H1 (cell line): ENCODE measurements around the gene SPRR2F. TPM values are rescaled to one million over a fixed set of nuclear protein-coding genes. Genes with fewer than 3 reads are reported as not detected.

ENCODE experiments used
- CTCF ChIA-PET: fragments of 300-600 bp; sonication (Branson Sonifier 250); formaldehyde crosslinking; loops from one replicate; lab custom pipeline; 2021; ENCODE audit not compliant: partially characterized antibody; lab: Charles Lee
- POLR2A ChIA-PET: fragments of 300-600 bp; sonication (Branson Sonifier 250); formaldehyde crosslinking; loops from one replicate; lab custom pipeline; 2021; ENCODE audit warnings: inconsistent platforms; ENCODE audit not compliant: partially characterized antibody; lab: Charles Lee
- DNase-seq, 2 experiments: peaks; one replicate each; pipeline versions ENCODE4 v3.0.0 to v3.0.0-alpha.2; 2010 to 2022; ENCODE audit warnings: low spot score in 2 of 2, low read depth in 1 of 2, mixed read lengths in 1 of 2
- FAIRE-seq: peaks from 2 replicates; lab custom pipeline; 2011; peaks lifted over from hg19 to GRCh38; lab: Jason Lieb, UNC
- H2AFZ ChIP-seq: 2 replicates; pipeline ENCODE4 v1.8.1; 2012; ENCODE audit warnings: low read length, inconsistent platforms
- H2AK5ac ChIP-seq: 2 replicates; pipeline ENCODE4 v1.6.1; 2013; ENCODE audit warnings: low read depth, low read length
- H2BK120ac ChIP-seq: replicated peaks from 2 replicates; pipeline ENCODE3; 2013; ENCODE audit warnings: low read depth, low read length, inconsistent platforms
- H2BK12ac ChIP-seq: 2 replicates; pipeline ENCODE4 v1.6.1; 2013; ENCODE audit warnings: low read depth, low read length
- H2BK15ac ChIP-seq: 2 replicates; pipeline ENCODE4 v1.6.1; 2013; ENCODE audit warnings: low read length
- H2BK20ac ChIP-seq: 2 replicates; pipeline ENCODE4 v1.6.1; 2013; ENCODE audit warnings: low read length
- H2BK5ac ChIP-seq: 2 replicates; pipeline ENCODE4 v1.6.1; 2013; ENCODE audit warnings: low read depth, low read length
- H3K14ac ChIP-seq: 2 replicates; pipeline ENCODE4 v1.6.1; 2013; ENCODE audit warnings: inconsistent platforms; ENCODE audit not compliant: insufficient read length
- H3K18ac ChIP-seq: 2 replicates; pipeline ENCODE4 v1.6.1; 2013; ENCODE audit warnings: low read length; ENCODE audit errors: extremely low read depth
- H3K23ac ChIP-seq: 2 replicates; pipeline ENCODE4 v1.6.1; 2013; ENCODE audit warnings: inconsistent platforms; ENCODE audit not compliant: insufficient read length
- H3K23me2 ChIP-seq: 2 replicates; pipeline ENCODE4 v1.6.1; 2013; ENCODE audit warnings: low read depth, low read length
- H3K27ac ChIP-seq: 2 replicates; pipeline ENCODE4 v1.6.1; 2011; ENCODE audit warnings: low read depth, low read length, inconsistent platforms
- H3K27me3 ChIP-seq, 4 experiments: replicated peaks in 1 of 4; 1 replicate in 1 of 4; 2 replicates in 3 of 4; pipeline versions ENCODE4 v1.6.1 to v1.8.1; 2011 to 2013; ENCODE audit warnings: low read length in 3 of 4, mild to moderate bottlenecking in 3 of 4, inconsistent platforms in 2 of 4, mixed read lengths in 2 of 4, moderate library complexity in 1 of 4; ENCODE audit not compliant: control insufficient read depth in 3 of 4, insufficient read depth in 3 of 4; ENCODE audit errors: extremely low read depth in 1 of 4
- H3K36me3 ChIP-seq, 4 experiments: 2 replicates each; pipeline versions ENCODE4 v1.6.1 to v1.8.1; 2011 to 2013; ENCODE audit warnings: mild to moderate bottlenecking in 4 of 4, low read length in 3 of 4, moderate library complexity in 2 of 4, control low read depth in 1 of 4, inconsistent platforms in 1 of 4; ENCODE audit not compliant: insufficient read depth in 4 of 4, control insufficient read depth in 2 of 4
- H3K4ac ChIP-seq: replicated peaks from 2 replicates; pipeline ENCODE3; 2013; ENCODE audit warnings: low read length, low read depth, mixed read lengths, inconsistent platforms; ENCODE audit not compliant: insufficient read length
- H3K4me1 ChIP-seq, 4 experiments: replicated peaks in 1 of 4; 1 replicate in 1 of 4; 2 replicates in 3 of 4; pipeline versions ENCODE4 v1.6.1 to v1.8.1; 2011 to 2013; ENCODE audit warnings: low read length in 3 of 4, inconsistent platforms in 2 of 4, mixed read lengths in 1 of 4; ENCODE audit not compliant: insufficient read depth in 4 of 4, control insufficient read depth in 3 of 4
- H3K4me2 ChIP-seq, 2 experiments: 2 replicates each; pipeline versions ENCODE4 v1.6.1 to v1.8.1; 2011 to 2013; ENCODE audit warnings: low read depth in 2 of 2, low read length in 2 of 2, control low read depth in 1 of 2, inconsistent platforms in 1 of 2, mild to moderate bottlenecking in 1 of 2; ENCODE audit not compliant: insufficient read depth in 1 of 2
- H3K4me3 ChIP-seq, 4 experiments: fragments of 200-600, 300-600 bp in 1 of 4; sonication (generic), shearing (Covaris generic), sonication (Bioruptor Twin) in 1 of 4; 2 replicates each; pipeline versions ENCODE4 v1.5.1 to v1.8.1; 2011 to 2016; ENCODE audit warnings: low read length in 4 of 4, low read depth in 3 of 4, control low read depth in 2 of 4, inconsistent platforms in 2 of 4, mild to moderate bottlenecking in 2 of 4, mixed read lengths in 1 of 4, moderate library complexity in 1 of 4; ENCODE audit not compliant: insufficient read depth in 2 of 4; ENCODE audit errors: extremely low read depth in 1 of 4
- H3K56ac ChIP-seq: replicated peaks from 2 replicates; pipeline ENCODE3; 2013; ENCODE audit warnings: low read depth, mild to moderate bottlenecking, mixed read lengths, low read length, inconsistent platforms; ENCODE audit not compliant: insufficient read length
- H3K79me1 ChIP-seq: 2 replicates; pipeline ENCODE4 v1.6.1; 2013; ENCODE audit warnings: low read depth, low read length, control low read depth
- H3K79me2 ChIP-seq, 2 experiments: 2 replicates each; pipeline versions ENCODE4 v1.6.1 to v1.8.1; 2012 to 2013; ENCODE audit warnings: low read length in 2 of 2, mild to moderate bottlenecking in 2 of 2, inconsistent platforms in 1 of 2; ENCODE audit not compliant: insufficient read depth in 2 of 2, control insufficient read depth in 1 of 2
- H3K9ac ChIP-seq, 4 experiments: replicated peaks in 1 of 4; 1 replicate in 1 of 4; 2 replicates in 3 of 4; pipeline versions ENCODE4 v1.6.1 to v1.8.1; 2011 to 2013; ENCODE audit warnings: low read depth in 3 of 4, low read length in 3 of 4, control low read depth in 2 of 4, mild to moderate bottlenecking in 2 of 4, moderate library complexity in 2 of 4, inconsistent platforms in 1 of 4; ENCODE audit errors: extremely low read depth in 1 of 4
- H3K9me3 ChIP-seq, 2 experiments: 2 replicates each; pipeline versions ENCODE4 v1.6.1 to v1.8.1; 2012 to 2013; ENCODE audit warnings: mild to moderate bottlenecking in 2 of 2, moderate library complexity in 2 of 2, control low read depth in 1 of 2, inconsistent platforms in 1 of 2, low read depth in 1 of 2, low read length in 1 of 2, mixed read lengths in 1 of 2; ENCODE audit not compliant: insufficient read depth in 2 of 2
- H4K20me1 ChIP-seq, 2 experiments: replicated peaks in 1 of 2; 2 replicates each; pipeline versions ENCODE3 to v1.8.1; 2011 to 2013; ENCODE audit warnings: inconsistent platforms in 2 of 2, low read length in 2 of 2, mild to moderate bottlenecking in 1 of 2; ENCODE audit not compliant: insufficient read depth in 2 of 2, control insufficient read depth in 1 of 2
- H4K5ac ChIP-seq: 2 replicates; pipeline ENCODE4 v1.6.1; 2013; ENCODE audit warnings: low read length, low read depth, mixed read lengths, inconsistent platforms; ENCODE audit not compliant: insufficient read length
- H4K8ac ChIP-seq: 2 replicates; pipeline ENCODE4 v1.8.0; 2013; ENCODE audit warnings: mild to moderate bottlenecking, moderate library complexity, low read length, inconsistent platforms; ENCODE audit not compliant: insufficient read depth; ENCODE audit errors: extremely low read depth
- H4K91ac ChIP-seq: replicated peaks from 2 replicates; pipeline ENCODE3; 2013; ENCODE audit warnings: low read length, mixed read lengths, inconsistent platforms; ENCODE audit not compliant: insufficient read length
- BRCA1 ChIP-seq: IDR thresholded peaks from 2 replicates; pipeline ENCODE4 v1.6.1; 2012; ENCODE audit warnings: low read depth, low read length, improper control_type of control experiment
- CBX5 ChIP-seq: fragments of 300-800, 300-1000 bp; sonication (generic); IDR thresholded peaks from 2 replicates; pipeline ENCODE4 v1.7.1; 2016; ENCODE audit warnings: antibody characterized with exemption, low read length, low read depth
- CBX8 ChIP-seq: fragments of 300-800, 300-1000 bp; sonication (generic); IDR thresholded peaks from 2 replicates; pipeline ENCODE4 v1.7.1; 2016; ENCODE audit warnings: low read depth, low read length, borderline replicate concordance
- CHD1 ChIP-seq: IDR thresholded peaks from 2 replicates; pipeline ENCODE4 v1.6.1; 2012; ENCODE audit warnings: low read depth, low read length, improper control_type of control experiment
- EGR1 ChIP-seq: IDR thresholded peaks from 2 replicates; pipeline ENCODE4 v1.6.1; 2011; ENCODE audit warnings: low read depth, low read length, borderline replicate concordance
- EP300 ChIP-seq, 2 experiments: IDR thresholded peaks; 1 replicate in 1 of 2; 2 replicates in 1 of 2; pipeline ENCODE4 v1.6.1; 2011 to 2012; ENCODE audit warnings: low read depth in 2 of 2, low read length in 2 of 2, mild to moderate bottlenecking in 2 of 2, borderline replicate concordance in 1 of 2, inconsistent platforms in 1 of 2, moderate library complexity in 1 of 2
- NANOG ChIP-seq: IDR thresholded peaks from 2 replicates; pipeline ENCODE4 v1.6.1; 2011; ENCODE audit warnings: low read length, low read depth, mild to moderate bottlenecking, inconsistent platforms; ENCODE audit not compliant: insufficient read depth, poor library complexity, severe bottlenecking
- RNF2 ChIP-seq: fragments of 200-900, 300-1000 bp; sonication (generic); IDR thresholded peaks from 2 replicates; pipeline ENCODE4 v1.7.1; 2016; ENCODE audit warnings: borderline replicate concordance, low read depth, mild to moderate bottlenecking, antibody characterized with exemption, low read length; ENCODE audit not compliant: poor library complexity, severe bottlenecking; ENCODE audit errors: missing control alignments
- WGBS, 2 experiments: shearing (Covaris generic) in 1 of 2; methylation state at CpG; one replicate each; pipeline versions ENCODE4 v1.1.6 to v1.1.7; 2013 to 2015; ENCODE audit warnings: low lambda C conversion rate in 2 of 2, mixed read lengths in 2 of 2, inconsistent platforms in 1 of 2, low coverage in 1 of 2, missing lambda C conversion rate in 1 of 2; ENCODE audit not compliant: insufficient replicate concordance in 2 of 2, insufficient coverage in 1 of 2, insufficient read length in 1 of 2; ENCODE audit errors: extremely low coverage in 1 of 2, missing lambda C conversion rate in 1 of 2; 5-methylcytosine and 5-hydroxymethylcytosine counted together
- polyA plus RNA-seq, 7 experiments: library from polyadenylated mRNA; depleted of rRNA in 3 of 7; stranded (reverse) in 5 of 7; unstranded in 2 of 7; fragments of >200 nt in 5 of 7; fragments of 200-250 nt in 2 of 7; gene quantifications; 1 replicate in 5 of 7; 2 replicates in 1 of 7; 4 replicates in 1 of 7; pipeline versions ENCODE4 v1.2.1 to v1.2.3, GENCODE V29; 2011 to 2013; ENCODE audit warnings: missing spikeins in 2 of 7, mixed read lengths in 2 of 7
- total RNA-seq: library from RNA; stranded (reverse); fragmentation: NEBNext Ultra II Directional; extraction: Animal tissue kit (Norgen Biotek cat#: 25700); gene quantifications from 2 replicates; pipeline ENCODE4 v1.2.1, GENCODE V29; 2021

SPRR2F gene
- total and polyA plus RNA-seq, 2 of the 8 experiments (the other 6 are each of a cell fraction or from before 2014, with no cell fraction given) = 0.50 to 1.1 TPM

- ChIA-PET CTCF (interaction anchor here (1.2 to 1.8 kb wide), 2 partner anchors 22 to 111 kb away, joined by 3 to 5 read pairs; no protein-coding TSS in a partner anchor), POLR2A (no interaction called here)
- Histone ChIP-seq H4K91ac (no peak within 1 kb of the TSS), H4K20me1 (no peaks in the 10 kb centered on the region), H2AK5ac (no peak within 1 kb of the TSS), H2AFZ (0 out of 2 replicates have a peak within 1 kb of the TSS, but pooled peaks have one; percentile 80), H3K4me3 (no peak within 1 kb of the TSS), H3K4me1 (no peaks in the 10 kb centered on the region), H3K4me2 (no peak within 1 kb of the TSS), H2BK20ac (no peak within 1 kb of the TSS), H3K23ac (no peak within 1 kb of the TSS), H2BK120ac (no peak within 1 kb of the TSS), H3K23me2 (no peaks in the 10 kb centered on the region), H3K9ac (no peak within 1 kb of the TSS), H3K79me2 (no peaks in the 10 kb centered on the region), H2BK15ac (no peak within 1 kb of the TSS), H3K4ac (no peak within 1 kb of the TSS), H3K14ac (no peak within 1 kb of the TSS), H4K8ac (no peak within 1 kb of the TSS), H2BK12ac (no peak within 1 kb of the TSS), H4K5ac (no peak within 1 kb of the TSS), H3K18ac (no peak within 1 kb of the TSS), H3K9me3 (no peaks in the 10 kb centered on the region), H3K56ac (no peak within 1 kb of the TSS), H2BK5ac (no peak within 1 kb of the TSS), H3K27me3 (no peaks in the 10 kb centered on the region), H3K36me3 (no peaks in the 10 kb centered on the region), H3K27ac (no peak within 1 kb of the TSS), H3K79me1 (no peaks in the 10 kb centered on the region)
- DNase-seq (no peak), FAIRE-seq (no peak)
- 45% methylated on average over 2 of the region's 2 CpGs; no CpG with 5 or more reads in 1 of the 2 experiments for WGBS, 2 experiments
- TF ChIP-seq EGR1 (no peak), CBX8 (no peak), NANOG (no peak), CBX5 (no peak), EP300 (IDR thresholded peaks at IDR 0.05; ENCODE audit: borderline replicate concordance in 1 of 2, low read depth in 2 of 2, low read length in 2 of 2) (no peak), RNF2 (no peak), BRCA1 (no peak), CHD1 (no peak)
These were observed 41.8 kb downstream of the SPRR2F start, which contains the start of gene SPRR2B for GRCh38 chr1:153071511-153071910. Gene SPRR2B, minus strand, starts transcription at chr1:153071611. Its CDS starts 772 bp downstream, at chr1:153070839.
